GM12801 (cell line): ENCODE data around the gene SIX1.

ENCODE experiments used
- CTCF ChIP-seq: IDR thresholded peaks from one replicate; pipeline ENCODE4 v1.5.1; 2011; ENCODE audit warnings: control low read depth; ENCODE audit not compliant: insufficient read length; ENCODE audit errors: extremely low read depth

SIX1 gene

GRCh38 chr14:60643463-60644314, 5.6 kb downstream of the SIX1 start:
- no peak for TF ChIP-seq CTCF

- no peak for TF ChIP-seq CTCF
Measured at GRCh38 chr14:60643141-60643462, 6.2 kb downstream of the SIX1 start.

GRCh38 chr14:60642270-60643140, 6.8 kb downstream of the SIX1 start:
- no peak for TF ChIP-seq CTCF

GRCh38 chr14:60641742-60642269, 7.5 kb downstream of the SIX1 start:
- TF ChIP-seq CTCF: no peak

GRCh38 chr14:60640859-60641741, 8.2 kb downstream of the SIX1 start:
- no peak for TF ChIP-seq CTCF

GRCh38 chr14:60639674-60640073, 9.6 kb downstream of the SIX1 start:
- TF ChIP-seq CTCF: no peak
